HCT116 (cell line): Measurements from ENCODE around the gene CPNE7. TPM values are rescaled to one million over a fixed set of nuclear protein-coding genes. Genes with fewer than 3 reads are reported as not detected.

Experiments
- ATAC-seq: fragments of 200-7000 bp; cut with Tn5 transposase; 2 replicates; pipeline ENCODE4 v1.9.1; 2020; ENCODE audit warnings: mild to moderate bottlenecking, moderate library complexity
- BruUV-seq: library from RNA; stranded (reverse); fragments of 400-500 nt; replicated peaks from 2 replicates; lab custom pipeline; 2021; lab: Mats Ljungman, UMichigan
- CTCF ChIA-PET: fragments of 300-600 bp; sonication (Branson Sonifier 250); formaldehyde crosslinking; loops from one replicate; lab custom pipeline; 2021; ENCODE audit warnings: antibody characterized with exemption; lab: Charles Lee
- POLR2A ChIA-PET: fragments of 300-600, 350-600 bp; sonication (Branson Sonifier 250); formaldehyde crosslinking; loops from one replicate; lab custom pipeline; 2021; ENCODE audit warnings: antibody characterized with exemption; lab: Charles Lee
- RAD21 ChIA-PET, 2 experiments: fragments of 300-600 bp; sonication (Branson Sonifier 250); formaldehyde crosslinking; loops; one replicate each; lab custom pipeline; 2023; ENCODE audit warnings: low total read pairs in 2 of 2; ENCODE audit not compliant: uncharacterized antibody in 2 of 2, unreplicated experiment in 2 of 2, low non-redundant PET in 1 of 2; lab: Charles Lee
- DNase-seq: peaks from one replicate; pipeline ENCODE4 v3.0.0-alpha.2; 2010; ENCODE audit warnings: low read depth, low spot score
- H2AFZ ChIP-seq: fragments of 200-600 bp; shearing (Covaris generic), sonication (generic); 2 replicates; pipeline ENCODE4 v1.6.1; 2017; ENCODE audit warnings: low read depth, mixed run types, mixed read lengths, antibody characterized with exemption, low read length; ENCODE audit not compliant: poor library complexity, severe bottlenecking
- H3K27ac ChIP-seq: 2 replicates; pipeline ENCODE4 v1.5.1; 2012; ENCODE audit warnings: low read depth, low read length
- H3K27me3 ChIP-seq: fragments of 200-600 bp; sonication (generic); 2 replicates; pipeline ENCODE4 v1.6.1; 2016; ENCODE audit warnings: mixed run types, low read length, mixed read lengths; ENCODE audit not compliant: insufficient read depth
- H3K36me3 ChIP-seq, 2 experiments: fragments of 200-500 bp in 1 of 2; fragments of 200-600 bp in 1 of 2; sonication (Bioruptor generic) in 1 of 2; sonication (generic) in 1 of 2; 2 replicates each; pipeline versions ENCODE4 v1.5.1 to v1.6.1; 2014 to 2016; ENCODE audit warnings: low read length in 2 of 2, inconsistent platforms in 1 of 2, mixed read lengths in 1 of 2, mixed run types in 1 of 2; ENCODE audit not compliant: insufficient read depth in 2 of 2, control insufficient read depth in 1 of 2
- H3K4me1 ChIP-seq, 2 experiments: fragments of 200-600 bp in 1 of 2; sonication (generic) in 1 of 2; 2 replicates each; pipeline versions ENCODE4 v1.5.1 to v1.6.1; 2012 to 2017; ENCODE audit warnings: low read length in 2 of 2, inconsistent platforms in 1 of 2, mild to moderate bottlenecking in 1 of 2, mixed read lengths in 1 of 2, mixed run types in 1 of 2, moderate library complexity in 1 of 2; ENCODE audit not compliant: insufficient read depth in 2 of 2, control insufficient read depth in 1 of 2
- H3K4me2 ChIP-seq: fragments of 200-600 bp; sonication (generic); 2 replicates; pipeline ENCODE4 v1.6.1; 2017; ENCODE audit warnings: mixed run types, low read length, mixed read lengths
- H3K4me3 ChIP-seq, 2 experiments: fragments of 200-600 bp in 1 of 2; sonication (generic) in 1 of 2; replicated peaks in 1 of 2; 2 replicates each; pipeline ENCODE4 v1.5.1; 2011 to 2016; ENCODE audit warnings: low read length in 2 of 2, control low read depth in 1 of 2, low read depth in 1 of 2, mild to moderate bottlenecking in 1 of 2, mixed read lengths in 1 of 2, mixed run types in 1 of 2
- H3K79me2 ChIP-seq: fragments of 200-600 bp; sonication (generic); 2 replicates; pipeline ENCODE4 v1.6.1; 2017; ENCODE audit warnings: mild to moderate bottlenecking, mixed run types, low read length, moderate library complexity, mixed read lengths; ENCODE audit not compliant: insufficient read depth
- H3K9ac ChIP-seq: fragments of 200-600 bp; sonication (generic); 2 replicates; pipeline ENCODE4 v1.6.1; 2016; ENCODE audit warnings: low read length, mixed read lengths
- H3K9me2 ChIP-seq: fragments of 200-600 bp; sonication (generic), shearing (Covaris generic); 2 replicates; pipeline ENCODE4 v1.6.1; 2017; ENCODE audit warnings: mixed run types, mild to moderate bottlenecking, moderate library complexity; ENCODE audit not compliant: insufficient read depth
- H3K9me3 ChIP-seq, 2 experiments: fragments of 200-500 bp in 1 of 2; fragments of 200-600 bp in 1 of 2; sonication (Bioruptor generic) in 1 of 2; sonication (generic) in 1 of 2; 2 replicates each; pipeline ENCODE4 v1.6.1; 2014 to 2017; ENCODE audit warnings: low read length in 2 of 2, mixed read lengths in 2 of 2, inconsistent platforms in 1 of 2, low read depth in 1 of 2, mild to moderate bottlenecking in 1 of 2, mixed run types in 1 of 2, moderate library complexity in 1 of 2; ENCODE audit not compliant: control insufficient read depth in 1 of 2, insufficient read depth in 1 of 2
- H4K20me1 ChIP-seq: fragments of 200-600 bp; sonication (generic), shearing (Covaris generic); 2 replicates; pipeline ENCODE4 v1.6.1; 2017; ENCODE audit warnings: mixed run types, mild to moderate bottlenecking, moderate library complexity; ENCODE audit not compliant: insufficient read depth
- ATF3 ChIP-seq: IDR thresholded peaks from 2 replicates; pipeline ENCODE4 v1.6.1; 2012
- CEBPB ChIP-seq: IDR thresholded peaks from 2 replicates; pipeline ENCODE4 v1.6.1; 2012; ENCODE audit warnings: low read depth
- CTCF ChIP-seq, 3 experiments: fragments of 200-600 bp in 1 of 3; sonication (generic) in 1 of 3; IDR thresholded peaks in 2 of 3; conservative IDR thresholded peaks in 1 of 3; 2 replicates each; pipeline ENCODE4 v1.5.1; 2012 to 2017; ENCODE audit warnings: low read depth in 2 of 3, low read length in 2 of 3, antibody characterized with exemption in 1 of 3, borderline replicate concordance in 1 of 3, control low read depth in 1 of 3, mild to moderate bottlenecking in 1 of 3, mixed read lengths in 1 of 3, mixed run types in 1 of 3, moderate library complexity in 1 of 3; ENCODE audit not compliant: insufficient read depth in 1 of 3
- EZH2 ChIP-seq: fragments of 200-600 bp; sonication (generic); IDR thresholded peaks from 2 replicates; pipeline ENCODE4 v1.6.1; 2017; ENCODE audit warnings: antibody characterized with exemption, mixed run types
- FOSL1 ChIP-seq: IDR thresholded peaks from 2 replicates; pipeline ENCODE4 v1.6.1; 2012; ENCODE audit warnings: low read depth
- JUND ChIP-seq: IDR thresholded peaks from 2 replicates; pipeline ENCODE4 v1.6.1; 2012
- intact Hi-C: fragments of 100-400 bp; cut with micrococcal nuclease; formaldehyde crosslinking; loops from 2 replicates; pipeline ENCODE4 v1.10.0; 2022
- total RNA-seq: library from RNA; stranded (reverse); gene quantifications from one replicate; pipeline ENCODE4 v1.2.1, GENCODE V29; 2021; ENCODE audit not compliant: unreplicated experiment

Gene CPNE7
- total RNA-seq, 1 experiment from 2014 or later: 201 TPM

- Histone ChIP-seq H3K4me3 (no peak overlapping the region), H3K4me2 (no peak overlapping the region), H3K9ac (no peak overlapping the region), H3K36me3 (peaks cover 62 to 69% of the 10 kb centered on the region in 2 experiments), H4K20me1 (0 out of 2 replicates have a peak, but pooled peaks cover 5% of the 10 kb centered on the region), H3K27me3 (no peaks in the 10 kb centered on the region), H3K79me2 (peaks cover 19% of the 10 kb centered on the region; the same call in 1 of the 2 replicates), H3K4me1 (no peaks in the 10 kb centered on the region), H2AFZ (no peak overlapping the region), H3K9me2 (no peaks in the 10 kb centered on the region), H3K27ac (no peak overlapping the region), H3K9me3 (no peaks in the 10 kb centered on the region)
- ATAC-seq (no peak), DNase-seq (no peak)
- RAD21 ChIA-PET: no interaction called here
- BruUV-seq: no TSS peak
- intact Hi-C loops: no loop called here
- CTCF ChIA-PET: no interaction called here
- POLR2A ChIA-PET: no interaction called here
- TF ChIP-seq JUND (no peak), CTCF (IDR thresholded peaks at IDR 0.05 in 2 of 3, conservative IDR thresholded peaks at IDR 0.05 in 1 of 3; ENCODE audit: borderline replicate concordance in 1 of 3, insufficient read depth in 1 of 3, low read depth in 2 of 3, low read length in 2 of 3) (no peak), ATF3 (no peak), FOSL1 (no peak), CEBPB (no peak), EZH2 (no peak)
- TF ChIP-seq, all 23 proteins: peak for 0
Observed at GRCh38 chr16:89530401-89531381, 44.9 kb upstream of the CPNE7 start.
